GM21367 (cell line): ENCODE results near the gene PTPRT.
"Not testable (repeated sequence)": the region's sequence is repeated elsewhere in the genome, so short reads cannot be mapped to it uniquely, and the experiment has no call there.

Experiments
- ATAC-seq: cut with Tn5 transposase; IDR thresholded peaks from one replicate; pipeline ENCODE4 v1.9.1; 2021; ENCODE audit not compliant: unreplicated experiment

PTPRT gene

DNA sequence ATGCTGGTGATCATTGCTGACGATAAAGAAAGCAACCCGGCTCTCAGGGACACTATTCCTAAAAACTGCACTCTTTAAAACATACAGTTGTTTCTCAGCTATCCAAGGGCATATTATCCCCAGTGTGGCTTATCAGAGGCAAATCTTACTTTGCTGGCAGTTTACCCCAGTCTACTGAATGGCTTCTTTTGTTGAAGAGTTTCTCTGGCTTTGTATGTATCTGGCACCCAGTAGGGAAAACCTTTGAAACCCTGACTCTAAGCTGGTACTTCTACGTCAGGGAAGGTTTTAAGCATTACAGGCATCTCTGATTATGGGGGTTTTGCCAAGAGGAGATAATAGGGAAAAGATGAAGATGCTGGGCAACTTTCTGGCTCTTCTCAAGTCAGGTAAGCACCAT is 933.9 kb downstream of the PTPRT start:
- no peak for ATAC-seq

DNA sequence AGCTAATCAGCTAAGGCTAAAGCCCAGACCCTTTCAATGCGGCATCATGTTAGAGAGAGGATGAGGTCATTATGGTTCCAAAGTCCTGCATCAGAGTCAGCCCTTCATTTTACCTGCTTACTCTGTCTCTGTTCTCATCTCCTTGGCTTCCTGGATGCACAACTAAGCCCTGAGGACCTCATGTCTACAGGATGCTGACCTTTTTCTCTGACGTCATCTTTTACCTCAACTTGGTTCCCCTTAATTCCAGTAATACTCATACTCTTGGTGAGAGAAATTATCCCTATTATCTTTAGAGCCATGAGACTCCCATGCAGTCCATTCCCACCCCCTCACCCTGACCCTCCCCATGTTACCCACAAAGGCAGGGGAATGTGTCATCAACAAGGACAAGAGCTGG is 935.0 kb downstream of the PTPRT start:
- ATAC-seq: no peak

- ATAC-seq: no peak
Observed at GRCh38 chr20:42252116-42252515, 937.6 kb downstream of the PTPRT start.

DNA sequence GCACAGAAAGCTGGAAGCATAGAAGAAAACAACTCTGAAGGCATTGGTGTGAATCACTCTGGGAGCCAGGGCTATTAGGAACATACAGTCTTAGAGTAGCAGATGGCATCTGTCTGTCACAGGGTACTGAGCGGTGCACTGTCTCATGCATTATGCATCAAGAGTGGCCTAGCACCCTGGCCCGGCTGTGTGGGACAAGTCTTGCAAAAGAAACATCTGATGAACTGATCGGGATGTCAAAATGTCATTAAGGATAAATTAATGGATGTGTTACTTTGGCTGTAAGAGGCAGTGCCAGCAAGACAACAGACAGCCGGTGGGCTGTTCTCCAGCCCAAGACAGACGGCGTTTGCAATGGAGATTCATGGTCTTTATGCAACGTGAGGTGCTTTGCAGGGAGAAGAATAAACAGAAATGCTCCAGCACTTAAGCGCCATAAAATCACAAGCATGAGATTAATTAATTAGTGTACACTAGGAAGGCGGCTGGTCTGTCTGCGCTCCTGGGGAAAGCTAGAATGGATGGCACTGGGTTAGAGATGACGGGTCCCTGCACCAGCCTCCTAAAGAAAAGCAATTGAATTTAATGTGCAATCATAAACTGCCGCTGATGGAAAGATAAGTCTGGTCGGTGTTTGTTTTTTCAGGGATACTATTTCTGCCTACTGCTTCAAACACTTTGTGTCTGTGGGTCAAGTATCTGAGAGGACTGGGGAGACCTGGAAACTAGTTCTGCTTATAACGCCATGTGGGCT is 970.9 kb downstream of the PTPRT start:
- no peak for ATAC-seq

- ATAC-seq: no peak
Observed at GRCh38 chr20:42214074-42214473, 975.6 kb downstream of the PTPRT start.

- no peak for ATAC-seq
Observed at GRCh38 chr20:42212391-42212790, 977.3 kb downstream of the PTPRT start.

GRCh38 chr20:42206557-42206956 is 983.1 kb downstream of the PTPRT start:
- ATAC-seq: not testable (repeated sequence)

GRCh38 chr20:42204109-42204660 is 985.5 kb downstream of the PTPRT start:
- ATAC-seq: no peak

DNA sequence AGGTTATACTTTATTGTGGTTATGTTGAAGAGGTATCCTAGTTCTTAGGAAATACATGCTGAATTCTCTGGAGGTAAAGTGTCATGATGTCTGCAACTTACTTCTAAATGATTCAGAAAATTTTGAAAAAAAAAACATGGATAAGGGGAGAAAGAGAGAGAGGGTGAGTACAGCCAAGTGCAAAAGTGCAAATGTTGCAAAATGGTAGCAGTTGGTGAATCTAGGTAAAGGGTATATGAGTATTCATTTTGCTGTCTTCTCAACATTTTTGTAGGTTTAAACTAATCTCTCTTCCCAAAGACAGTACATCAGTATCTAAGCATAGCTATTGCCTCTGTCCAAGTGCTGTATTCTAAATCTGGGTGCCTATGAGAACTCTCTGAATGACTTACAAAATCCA is 992.1 kb downstream of the PTPRT start:
- ATAC-seq: no peak

GRCh38 chr20:42193119-42193518 is 996.6 kb downstream of the PTPRT start:
- no peak for ATAC-seq

GRCh38 chr20:42192321-42192720 is 997.4 kb downstream of the PTPRT start:
- ATAC-seq: no peak

GRCh38 chr20:42191140-42191860 is 998.4 kb downstream of the PTPRT start:
- no peak for ATAC-seq

DNA sequence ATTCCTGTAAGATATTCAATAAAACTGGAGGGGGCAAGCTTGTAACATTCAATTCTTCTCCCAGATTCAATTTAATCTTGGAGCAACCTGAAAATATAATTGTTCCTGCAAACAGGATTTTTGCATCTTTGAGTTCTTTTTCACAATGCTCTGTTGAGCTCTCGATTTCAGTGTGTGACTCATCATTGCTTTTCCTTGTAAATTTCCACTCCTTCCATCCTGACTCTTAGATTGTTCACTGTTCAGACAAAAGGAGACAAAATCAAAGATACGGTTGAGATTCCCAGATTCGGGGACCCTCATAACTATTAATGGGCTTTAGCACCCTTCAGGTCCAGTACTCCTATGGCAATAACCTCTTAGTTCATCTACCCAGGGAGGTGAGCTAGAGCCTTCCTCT is 999.6 kb downstream of the PTPRT start:
- ATAC-seq: no peak

- ATAC-seq: no peak
Observed at GRCh38 chr20:42186337-42186736, 1003.4 kb downstream of the PTPRT start.

- no peak for ATAC-seq
Observed at GRCh38 chr20:42183147-42183546, 1006.6 kb downstream of the PTPRT start.

GRCh38 chr20:42181064-42181463 is 1008.6 kb downstream of the PTPRT start:
- ATAC-seq: no peak

DNA sequence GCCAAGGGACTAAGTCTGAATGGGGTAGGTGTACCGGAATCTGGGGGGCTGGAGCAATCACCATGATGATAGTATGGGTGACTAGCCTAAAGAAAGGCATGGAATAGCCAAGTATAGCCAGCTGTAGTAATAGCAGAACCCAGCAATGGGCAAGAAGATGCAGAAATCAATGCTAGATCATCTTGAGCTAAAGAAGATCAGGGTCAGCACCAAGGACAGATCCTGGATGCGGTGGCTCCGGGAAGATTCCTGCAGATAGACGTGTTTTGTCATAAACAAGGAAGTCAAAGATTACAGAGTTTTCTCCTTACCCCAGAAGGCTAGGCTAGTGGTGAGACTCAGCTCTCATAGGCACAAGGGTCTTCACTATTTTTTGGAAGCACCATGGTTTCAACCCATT is 1009.9 kb downstream of the PTPRT start:
- no peak for ATAC-seq

GRCh38 chr20:42173440-42173839 is 1016.3 kb downstream of the PTPRT start:
- ATAC-seq: no peak

DNA sequence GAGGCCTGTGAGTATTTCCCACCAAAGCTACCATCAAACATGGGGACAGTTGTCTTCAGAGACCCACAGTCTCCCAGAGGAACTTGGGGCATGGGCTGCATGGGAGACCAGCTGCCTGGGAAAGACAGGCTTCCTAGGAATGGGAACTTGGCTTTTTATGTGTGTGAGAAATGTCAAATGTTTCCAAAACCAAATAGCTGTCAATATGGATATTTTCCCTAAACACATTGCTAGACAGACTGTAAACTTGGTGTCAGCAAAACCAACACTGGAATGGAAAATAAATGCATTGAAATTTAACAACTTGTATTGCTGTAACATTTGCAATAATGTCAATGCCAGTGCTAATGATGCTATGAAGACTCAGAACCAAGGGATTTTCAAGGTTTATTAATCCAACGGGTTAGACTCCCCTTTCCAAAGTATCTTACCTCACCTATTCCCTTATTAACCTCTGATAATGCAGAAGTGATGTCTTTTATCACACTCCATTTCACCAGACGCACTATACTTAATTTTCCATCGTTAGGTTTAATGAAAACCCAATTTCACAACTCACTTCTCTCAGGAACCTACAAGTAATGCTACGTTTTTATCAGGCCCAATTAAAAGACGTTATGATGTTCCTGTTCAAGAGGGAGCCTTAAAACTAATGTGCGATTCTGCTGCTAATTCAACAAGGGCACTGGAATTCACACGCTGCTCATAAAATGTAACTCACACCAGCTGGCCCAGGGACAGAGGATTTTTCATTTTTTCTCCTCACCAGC is 1025.4 kb downstream of the PTPRT start:
- ATAC-seq: no peak

DNA sequence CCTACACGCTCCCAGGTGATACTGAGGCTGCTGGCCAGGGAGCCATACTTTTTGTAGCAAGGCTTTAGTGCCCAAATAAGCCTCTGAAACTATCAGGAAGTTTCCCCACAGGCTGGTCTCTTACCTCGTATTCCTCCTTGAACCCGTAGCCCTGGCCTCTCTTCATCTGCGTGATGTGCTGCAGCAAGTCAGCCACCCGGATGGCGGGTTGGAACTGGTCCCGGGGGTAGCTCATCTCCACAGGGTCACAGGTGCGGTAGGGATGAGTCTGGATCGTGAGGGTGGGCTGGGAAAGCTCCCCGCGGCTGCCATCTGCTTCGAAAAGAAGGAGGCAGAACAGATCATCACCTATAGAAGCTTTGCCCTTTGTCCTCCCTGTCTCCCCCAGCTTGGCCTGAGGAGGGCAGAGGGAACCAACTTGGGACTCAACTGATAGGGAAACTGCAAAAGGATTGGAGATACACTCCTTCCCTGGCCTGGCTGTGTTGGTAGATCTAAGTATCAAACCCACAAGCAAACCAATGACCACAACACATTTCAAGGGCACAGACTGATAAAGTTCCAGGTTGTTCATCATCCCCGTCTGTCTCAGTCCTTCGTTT is 1028.4 kb downstream of the PTPRT start:
- no peak for ATAC-seq

- ATAC-seq: no peak
Observed at GRCh38 chr20:42159808-42160207, 1029.9 kb downstream of the PTPRT start.
